HG02623 (cell line): ENCODE data around the gene SLC35F3.
"Not testable (repeated sequence)": the region's sequence is repeated elsewhere in the genome, so short reads cannot be mapped to it uniquely, and the experiment has no call there.

ENCODE experiments used
- ATAC-seq: cut with Tn5 transposase; IDR thresholded peaks from one replicate; pipeline ENCODE4 v1.9.1; 2021; ENCODE audit warnings: moderate library complexity; ENCODE audit not compliant: unreplicated experiment

The SLC35F3 gene

GRCh38 chr1:234243521-234244260 lies 339.2 kb downstream of the SLC35F3 start:
- ATAC-seq = no peak

- ATAC-seq = peak; percentile 29
Measured at GRCh38 chr1:234244482-234244881, 340.0 kb downstream of the SLC35F3 start.

- ATAC-seq = peak; percentile 86
Measured at GRCh38 chr1:234246638-234247116, 342.2 kb downstream of the SLC35F3 start.

- not testable (repeated sequence) for ATAC-seq
Measured at GRCh38 chr1:234247746-234248145, 343.3 kb downstream of the SLC35F3 start.

GRCh38 chr1:234250747-234251146 lies 346.3 kb downstream of the SLC35F3 start:
- no peak for ATAC-seq

GRCh38 chr1:234253732-234254131 lies 349.3 kb downstream of the SLC35F3 start:
- no peak for ATAC-seq

GRCh38 chr1:234256359-234256758 lies 351.9 kb downstream of the SLC35F3 start:
- no peak for ATAC-seq

GRCh38 chr1:234258071-234258470 lies 353.6 kb downstream of the SLC35F3 start:
- no peak for ATAC-seq

- ATAC-seq = no peak
Measured at GRCh38 chr1:234260578-234260977, 356.1 kb downstream of the SLC35F3 start.

- ATAC-seq = no peak
Measured at GRCh38 chr1:234261545-234261944, 357.1 kb downstream of the SLC35F3 start.

- ATAC-seq = no peak
Measured at GRCh38 chr1:234262007-234262753, 357.7 kb downstream of the SLC35F3 start.

GRCh38 chr1:234262754-234263105 lies 358.3 kb downstream of the SLC35F3 start:
- ATAC-seq = no peak

GRCh38 chr1:234264832-234265231 lies 360.4 kb downstream of the SLC35F3 start:
- ATAC-seq = no peak

- ATAC-seq = no peak
Measured at GRCh38 chr1:234265321-234265720, 360.8 kb downstream of the SLC35F3 start.

GRCh38 chr1:234265861-234266260 lies 361.4 kb downstream of the SLC35F3 start:
- ATAC-seq = no peak

- ATAC-seq = no peak
Measured at GRCh38 chr1:234270093-234270492, 365.6 kb downstream of the SLC35F3 start.

GRCh38 chr1:234270581-234271242 lies 366.2 kb downstream of the SLC35F3 start:
- no peak for ATAC-seq

GRCh38 chr1:234271243-234271606 lies 366.7 kb downstream of the SLC35F3 start:
- peak; percentile 94 for ATAC-seq

GRCh38 chr1:234272656-234273312 lies 368.3 kb downstream of the SLC35F3 start:
- no peak for ATAC-seq

- ATAC-seq = no peak
Measured at GRCh38 chr1:234273981-234274380, 369.5 kb downstream of the SLC35F3 start.

- ATAC-seq = no peak
Measured at GRCh38 chr1:234276151-234276788, 371.8 kb downstream of the SLC35F3 start.
